HG03039 (cell line): ENCODE measurements around the gene LGALSL.

Source experiments
- ATAC-seq: cut with Tn5 transposase; IDR thresholded peaks from one replicate; pipeline ENCODE4 v1.9.1; 2021; ENCODE audit warnings: mild to moderate bottlenecking, moderate library complexity; ENCODE audit not compliant: unreplicated experiment

Gene LGALSL

DNA sequence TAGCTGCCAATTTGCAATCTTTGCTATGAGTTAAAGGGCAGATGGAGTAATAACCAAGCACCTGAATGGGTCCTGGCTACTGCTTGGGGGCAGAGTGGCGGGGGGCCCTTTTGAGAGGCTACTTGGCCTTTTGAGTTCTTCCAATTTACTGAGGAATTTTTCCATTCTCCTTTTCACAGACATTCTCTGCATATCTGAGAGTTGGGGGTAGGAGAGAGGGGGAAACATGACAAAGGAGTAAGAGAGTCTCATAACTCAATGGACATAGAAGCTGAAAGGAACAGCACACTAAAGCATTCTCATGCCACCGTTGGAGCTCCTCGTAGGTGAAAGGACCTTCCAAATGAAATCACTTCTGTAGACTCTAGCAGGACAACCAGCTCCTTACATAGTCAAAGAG lies 16.1 kb downstream of the LGALSL start:
- no peak for ATAC-seq

DNA sequence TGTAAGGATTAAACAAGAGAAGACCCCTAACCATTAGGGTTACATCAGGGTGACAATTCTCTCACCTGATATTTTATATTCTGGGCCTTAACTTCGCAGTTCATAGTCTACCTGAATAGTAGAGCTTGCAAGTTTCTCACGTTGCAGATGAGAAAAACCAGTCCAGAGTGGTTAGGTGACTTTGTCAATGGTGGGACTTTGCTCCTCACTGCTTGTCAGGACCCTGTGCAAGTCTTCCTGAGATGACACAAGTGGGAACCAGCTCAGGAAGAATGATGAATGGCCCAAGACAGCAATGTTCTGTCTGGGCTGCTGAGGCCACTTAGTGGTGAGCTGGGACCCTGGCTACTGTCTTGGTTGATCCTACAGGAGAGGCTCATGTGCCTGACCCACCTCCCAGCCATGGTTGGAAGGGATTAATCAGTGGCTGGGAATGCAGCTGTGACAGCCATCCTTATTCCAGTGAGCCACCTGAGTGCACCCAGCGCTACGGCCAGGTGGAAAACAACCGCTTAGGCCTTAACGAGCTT lies 16.9 kb downstream of the LGALSL start:
- ATAC-seq = no peak

DNA sequence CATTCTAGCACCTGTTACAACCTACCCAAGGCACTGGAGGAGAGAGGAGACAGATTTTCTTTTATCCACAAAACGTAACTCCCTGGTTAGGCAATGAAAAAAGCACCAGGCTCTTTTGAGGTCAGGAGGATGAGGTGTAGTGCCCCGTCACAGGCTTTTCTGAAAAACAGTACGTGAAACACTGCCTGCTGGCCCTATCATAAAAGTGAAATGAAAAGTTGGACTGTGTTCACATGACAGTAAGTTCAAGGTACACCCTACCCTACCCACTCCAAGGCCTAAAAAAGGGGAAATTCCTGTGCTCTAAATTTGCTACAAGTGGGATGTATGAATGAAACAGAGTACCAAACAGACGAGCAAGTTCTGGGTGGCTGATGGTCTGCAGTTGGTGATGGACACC lies 17.6 kb downstream of the LGALSL start:
- ATAC-seq = no peak

DNA sequence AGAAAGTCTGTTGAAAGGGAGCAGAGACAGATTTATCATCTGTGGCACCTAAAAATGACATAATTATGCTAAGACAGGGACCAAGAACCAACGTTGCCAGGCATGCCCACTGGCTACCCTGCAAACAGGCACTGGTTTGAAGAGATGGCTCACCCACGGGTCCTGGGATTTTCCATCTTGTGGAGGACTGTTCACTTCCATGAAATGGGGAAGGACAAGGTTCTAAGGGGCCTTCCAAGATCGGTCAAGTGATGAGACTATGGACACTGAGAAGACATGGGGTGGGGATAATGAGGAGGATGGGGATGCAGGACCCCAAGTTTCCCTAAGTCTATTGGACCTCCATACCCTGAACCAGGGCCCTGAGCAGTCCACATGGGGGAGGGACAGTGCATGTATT lies 18.9 kb downstream of the LGALSL start:
- no peak for ATAC-seq

DNA sequence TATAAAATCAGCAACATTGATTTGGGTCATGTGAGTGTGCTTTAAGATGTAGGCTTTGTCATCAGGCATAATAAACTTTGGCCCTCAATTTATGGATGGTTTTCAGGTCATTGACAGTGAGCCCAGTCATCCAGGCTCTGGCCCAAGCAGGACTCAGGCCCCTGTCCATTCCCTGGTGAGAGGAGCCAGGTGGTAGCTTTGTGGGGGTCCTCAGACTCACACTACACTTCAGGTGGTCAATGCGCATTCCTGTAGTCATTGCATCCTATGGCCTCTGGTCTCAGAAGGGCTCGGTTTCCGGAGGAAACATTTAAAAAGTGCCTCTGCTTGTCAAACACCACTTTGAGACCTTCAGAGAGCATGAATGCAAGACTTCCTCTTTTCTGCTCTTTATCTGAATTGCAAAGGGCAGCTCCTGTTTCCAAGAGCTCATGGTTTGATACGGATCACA lies 20.2 kb downstream of the LGALSL start:
- no peak for ATAC-seq

DNA sequence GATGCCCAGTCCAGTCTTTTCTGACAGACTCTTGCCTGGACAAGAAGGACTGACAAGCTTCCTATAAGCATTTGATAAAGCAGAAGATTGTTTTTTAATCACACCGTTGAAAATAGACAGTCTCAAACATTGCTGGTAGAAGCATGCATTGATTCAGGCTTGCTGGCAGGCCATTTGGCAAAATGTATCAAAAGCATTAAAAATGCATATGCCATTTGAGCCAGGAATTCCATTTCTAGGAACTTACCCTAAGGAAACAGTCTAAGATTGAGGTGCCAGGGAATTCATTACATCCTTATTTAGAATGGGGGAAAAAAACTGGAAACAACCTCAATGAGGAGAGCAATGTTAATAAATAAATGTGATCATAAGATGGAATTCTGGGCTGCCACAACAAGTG lies 20.7 kb downstream of the LGALSL start:
- no peak for ATAC-seq

DNA sequence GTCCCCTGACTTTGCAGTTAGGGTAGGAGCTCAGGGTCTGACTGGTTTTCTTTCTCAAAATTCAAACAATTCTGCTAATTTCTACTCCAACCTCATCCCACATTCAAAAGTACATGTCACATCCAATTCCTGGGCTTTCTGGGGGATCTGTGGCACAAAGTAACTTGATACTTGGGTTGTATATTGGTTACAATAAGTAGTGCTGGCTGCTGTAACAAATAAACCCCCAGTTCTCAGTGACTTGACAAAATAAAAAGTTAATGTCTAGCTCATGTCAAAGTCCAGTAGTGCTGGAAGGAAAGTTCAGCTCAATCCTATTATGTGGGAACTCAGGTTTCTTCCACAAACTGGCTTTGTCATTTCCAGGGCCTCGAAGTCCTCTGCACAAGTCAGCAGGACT lies 23.1 kb downstream of the LGALSL start:
- no peak for ATAC-seq

DNA sequence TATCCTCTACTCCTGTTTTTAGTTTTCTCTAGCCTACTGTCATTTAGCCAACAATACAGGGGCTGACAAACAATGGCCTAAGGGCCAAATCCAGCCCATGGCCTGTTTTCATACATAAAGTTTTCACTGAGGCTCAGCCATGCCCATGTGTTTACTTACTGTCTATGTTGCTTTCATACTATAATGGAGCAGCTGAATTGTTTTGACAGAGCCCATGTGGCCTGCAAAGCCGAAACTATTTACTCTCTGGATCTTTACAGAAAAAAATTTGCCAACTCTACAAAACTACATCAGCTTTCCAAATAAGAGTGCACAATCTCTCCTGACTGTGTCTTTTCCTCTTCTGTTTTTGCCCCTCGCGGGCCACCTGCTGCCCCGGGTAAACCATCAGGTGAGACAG lies 24.0 kb downstream of the LGALSL start:
- no peak for ATAC-seq

DNA sequence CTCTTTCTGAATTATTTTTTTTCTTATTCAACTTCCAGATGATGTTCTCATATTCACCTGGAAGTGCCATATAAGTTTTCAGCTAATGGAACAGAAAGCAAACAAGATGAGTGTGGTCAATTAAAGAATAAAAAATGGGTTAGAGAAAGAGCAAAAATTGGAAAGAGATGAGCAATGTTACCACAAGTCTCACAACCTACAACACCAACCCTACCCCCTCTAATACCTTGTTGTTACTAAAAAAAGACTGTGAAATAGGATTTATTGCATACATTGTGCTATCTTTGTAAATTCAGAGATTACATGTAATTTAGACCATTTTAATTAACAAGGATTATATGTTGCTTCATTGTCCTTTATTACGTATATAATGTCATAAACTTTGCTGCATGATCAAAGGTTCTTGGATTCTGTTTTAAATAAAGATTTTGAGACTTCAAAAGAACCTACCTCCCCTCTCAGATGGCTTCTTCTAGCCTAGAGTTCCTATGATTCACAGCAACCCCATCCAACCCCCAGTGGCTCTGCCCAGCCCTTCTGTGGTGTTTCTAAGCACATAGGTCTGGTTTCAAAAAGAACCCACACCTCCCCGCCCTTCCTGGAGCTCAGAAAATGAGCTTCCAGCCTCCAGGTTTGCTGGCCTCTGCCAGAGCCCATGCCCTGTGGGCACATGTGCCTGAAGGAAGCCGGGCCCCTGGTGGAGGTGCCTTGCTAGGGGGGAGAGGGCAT lies 24.7 kb downstream of the LGALSL start:
- ATAC-seq = no peak

DNA sequence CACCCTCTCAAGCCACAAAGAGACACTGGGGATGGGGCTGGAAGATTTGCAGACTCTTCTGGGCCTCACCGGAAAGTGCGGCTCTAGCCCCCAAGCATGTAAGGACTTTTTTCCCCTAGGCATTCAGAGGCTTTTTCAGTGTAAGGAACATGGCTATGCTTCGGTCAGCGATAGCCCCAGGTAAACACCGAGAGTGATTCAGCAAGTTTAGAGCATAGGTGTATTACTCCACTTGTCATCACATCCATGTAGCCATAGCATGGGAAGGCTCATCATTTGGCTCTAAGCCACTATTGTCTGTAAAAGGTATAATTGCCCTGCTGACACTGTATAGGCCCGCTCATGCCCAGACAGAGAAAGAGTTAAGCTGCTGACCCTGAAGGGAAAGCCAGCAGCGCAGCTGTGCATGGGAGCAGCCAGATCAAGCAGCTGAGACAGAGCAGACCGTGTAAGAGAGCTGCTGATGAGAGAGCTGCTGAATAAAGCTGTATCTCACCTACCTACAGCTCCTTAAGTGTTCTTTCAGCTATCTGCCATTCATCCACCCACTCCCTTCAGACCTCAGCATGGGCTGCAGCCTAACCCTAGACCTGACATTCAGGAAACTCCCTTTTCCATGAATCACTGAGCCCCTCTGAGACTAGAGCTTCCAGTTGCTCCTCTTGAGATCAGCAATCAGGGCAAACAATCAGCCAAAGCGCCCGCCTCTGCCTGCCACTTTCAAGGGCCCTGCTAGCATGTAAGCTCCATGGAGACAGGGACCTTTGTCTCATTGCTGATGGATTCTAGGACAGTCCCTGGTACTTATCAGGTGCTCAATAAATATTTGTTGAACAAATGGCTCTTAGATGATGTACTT lies 25.5 kb downstream of the LGALSL start:
- no peak for ATAC-seq

DNA sequence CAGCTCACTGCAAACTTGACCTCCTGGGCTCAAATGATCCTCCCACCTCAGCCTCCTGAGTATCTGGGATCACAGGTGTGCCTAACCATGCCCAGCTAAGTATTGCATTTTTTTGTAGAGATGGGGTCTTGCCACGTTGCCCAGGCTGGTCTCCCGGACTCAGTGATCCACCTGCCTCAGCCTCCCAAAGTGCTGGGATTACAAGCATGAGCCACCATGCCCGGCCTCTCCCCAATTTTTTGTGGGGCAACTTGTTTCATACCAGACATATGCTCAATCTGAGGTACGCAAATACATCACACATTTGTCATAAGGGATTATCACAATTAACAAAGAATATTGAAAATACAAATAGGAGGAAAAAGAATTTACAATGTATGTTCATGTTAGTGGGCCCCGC lies 27.7 kb downstream of the LGALSL start:
- ATAC-seq = no peak

DNA sequence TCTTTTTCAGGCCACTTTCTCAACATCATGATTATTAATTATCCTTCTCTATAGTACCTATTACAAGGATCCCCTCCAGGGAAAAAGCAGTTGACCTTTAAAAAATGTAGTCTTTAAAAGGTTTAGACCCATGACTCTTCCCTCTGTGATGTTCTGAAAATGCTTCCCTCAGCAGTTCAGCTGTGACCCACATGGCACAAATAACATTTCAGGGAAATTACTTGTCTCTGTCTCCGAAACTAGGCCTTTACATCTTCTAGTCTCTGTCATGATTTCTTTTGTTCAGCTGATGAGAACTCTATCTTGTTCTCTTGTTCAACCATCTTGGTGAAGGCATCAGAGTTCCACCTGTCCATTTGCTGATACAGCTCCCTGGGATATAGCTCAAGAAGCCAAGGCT lies 28.3 kb downstream of the LGALSL start:
- ATAC-seq = no peak

DNA sequence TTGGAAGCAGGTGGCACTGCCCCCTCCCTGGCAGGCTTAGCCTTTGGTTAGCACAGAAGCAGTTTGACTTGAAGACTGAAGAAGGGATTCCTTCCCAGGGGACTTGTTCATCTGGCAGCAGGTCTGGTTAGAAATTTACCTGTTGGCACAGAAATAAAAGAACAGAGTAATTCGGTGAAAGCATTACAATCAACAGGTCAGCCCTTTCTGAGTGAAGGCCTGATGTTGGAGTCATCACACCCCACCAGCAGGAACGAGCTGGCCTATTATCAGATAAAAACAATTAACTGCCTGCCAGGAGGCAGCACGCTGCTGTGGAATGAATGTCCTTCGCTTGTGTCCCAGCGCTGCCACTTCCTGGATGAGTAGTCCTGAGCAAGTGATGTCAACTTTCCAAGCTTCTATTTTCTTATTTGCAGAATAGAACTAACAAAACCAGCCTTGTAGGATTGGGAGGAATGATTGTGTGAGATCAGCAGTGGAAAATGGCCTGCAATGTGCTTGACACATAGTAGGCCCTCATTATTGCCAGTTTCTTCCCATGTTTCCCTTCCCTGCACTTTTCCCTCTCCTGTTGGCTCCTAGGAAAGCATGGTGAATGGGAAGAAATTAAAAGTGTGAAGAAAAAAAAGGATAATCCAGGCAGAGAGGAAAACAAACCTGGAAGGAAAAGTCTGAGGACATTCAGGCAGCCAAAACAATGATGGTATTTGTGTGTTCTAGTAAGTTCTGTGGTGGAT lies 29.0 kb downstream of the LGALSL start:
- no peak for ATAC-seq

DNA sequence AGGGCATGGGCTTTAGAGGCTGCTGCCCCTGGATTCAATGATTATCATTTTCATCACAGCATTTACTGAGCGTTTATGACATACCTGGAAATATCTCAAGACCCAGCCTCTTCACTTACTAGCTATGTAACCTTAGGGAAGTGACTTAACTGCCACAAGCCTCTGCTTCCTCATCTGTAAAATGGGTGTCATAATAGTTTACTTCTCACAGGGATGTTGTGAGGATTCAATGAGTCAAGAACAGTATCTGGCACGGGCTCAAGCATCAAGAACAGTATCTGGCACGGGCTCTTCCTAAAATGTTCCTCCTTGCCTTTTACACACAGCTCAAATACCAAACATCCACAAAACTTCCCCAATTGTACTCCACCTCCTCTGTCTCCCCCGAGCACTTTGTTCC lies 31.4 kb downstream of the LGALSL start:
- no peak for ATAC-seq

DNA sequence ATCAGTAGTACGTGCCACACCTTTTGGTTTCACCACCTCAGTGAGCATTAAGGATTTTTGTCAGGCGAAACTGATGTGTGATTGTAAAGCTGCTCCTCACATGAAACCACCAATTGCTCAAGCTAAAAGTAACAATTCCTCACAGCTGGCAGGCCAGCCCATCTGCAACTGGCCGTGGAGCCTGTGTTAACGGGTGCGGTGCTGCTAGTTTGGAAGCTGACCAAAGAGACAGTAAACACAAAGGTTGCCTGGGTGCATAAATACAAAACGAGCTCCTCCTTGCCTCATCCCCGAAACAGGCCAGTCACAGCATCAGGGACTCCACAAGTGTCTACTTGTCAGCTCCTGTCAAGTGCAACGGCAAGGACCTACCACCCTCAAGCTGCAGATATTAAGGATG lies 32.0 kb downstream of the LGALSL start:
- no peak for ATAC-seq

DNA sequence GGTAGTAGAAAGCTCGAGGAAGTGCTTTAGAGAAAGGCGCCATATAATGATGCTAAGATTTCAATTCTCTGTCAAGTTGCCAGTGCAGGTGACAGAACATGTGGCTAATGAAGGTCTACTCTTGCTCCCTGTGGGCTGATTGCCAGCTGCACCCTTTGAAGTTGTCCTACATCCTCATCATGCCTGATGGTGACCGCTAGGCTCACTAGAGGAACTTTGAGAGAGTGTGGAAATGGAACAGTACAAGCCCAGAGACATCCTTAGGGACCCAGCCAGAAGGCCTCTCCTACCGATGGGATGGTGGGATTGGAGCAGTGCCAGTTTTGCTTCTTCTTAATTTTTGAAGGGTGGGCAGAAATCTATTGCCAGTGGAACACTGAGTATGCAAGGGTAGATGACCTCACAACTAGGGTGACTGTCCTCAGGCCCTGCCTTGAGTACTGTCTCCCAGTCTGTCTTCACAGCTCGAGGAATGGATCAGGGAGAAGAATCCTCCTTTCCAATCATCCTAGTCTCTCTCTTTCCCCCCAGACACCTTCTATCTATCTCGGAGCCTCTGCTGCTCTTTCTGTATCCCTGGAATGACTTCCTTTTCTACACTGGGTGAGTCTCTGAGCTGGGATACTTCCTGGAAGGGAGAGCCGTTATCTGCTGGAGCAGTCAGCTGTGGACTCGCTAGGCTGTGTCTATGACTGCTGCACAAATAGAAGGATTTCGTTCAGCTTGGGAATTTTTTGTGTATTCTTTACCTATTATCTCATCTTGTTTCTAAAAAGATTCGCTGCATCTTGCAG lies 33.5 kb downstream of the LGALSL start:
- ATAC-seq = no peak

DNA sequence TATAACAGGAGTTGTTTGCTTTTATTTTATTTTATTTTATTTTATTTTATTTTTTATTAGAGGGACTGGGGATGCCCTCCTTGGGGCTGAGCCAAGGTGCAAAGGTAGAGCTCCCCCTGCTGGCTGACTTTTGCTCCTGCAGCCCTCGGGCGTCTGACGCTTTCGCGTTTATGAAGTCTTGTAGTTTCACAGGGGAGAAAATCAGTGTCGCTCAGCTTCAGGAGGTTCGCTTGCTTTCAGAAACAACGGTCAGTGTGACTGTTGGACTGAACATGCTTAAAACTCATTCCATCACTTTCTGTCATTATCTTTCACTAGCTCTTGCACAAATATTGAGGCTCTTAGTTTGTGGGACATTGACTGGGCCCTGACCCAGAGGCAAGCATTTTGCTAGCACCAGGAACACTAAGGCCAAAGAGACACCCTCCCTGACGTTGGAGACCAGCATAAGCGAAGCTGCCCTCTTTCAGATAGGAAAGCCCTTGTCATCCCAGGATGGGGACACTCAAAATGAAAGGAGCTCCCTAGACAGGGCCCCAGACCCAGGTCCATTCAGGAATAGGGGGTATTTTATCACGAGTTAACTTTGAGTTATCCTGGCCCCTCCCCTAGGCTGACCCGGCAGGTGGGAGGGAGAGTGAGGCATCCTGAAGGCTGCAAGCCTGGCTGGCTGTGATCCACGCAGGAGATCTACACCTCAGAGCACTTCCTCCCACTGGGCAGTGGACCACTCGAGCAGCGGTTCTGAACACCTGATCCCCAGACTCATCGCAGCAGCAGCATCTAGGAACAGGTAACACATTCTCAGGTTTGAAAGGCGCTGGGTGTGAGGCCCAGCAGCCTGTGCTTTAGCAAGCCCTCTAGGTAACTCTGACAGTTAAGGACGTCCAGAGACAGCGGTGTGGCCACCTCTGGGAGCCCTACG lies 34.4 kb downstream of the LGALSL start:
- peak; percentile 62 for ATAC-seq

DNA sequence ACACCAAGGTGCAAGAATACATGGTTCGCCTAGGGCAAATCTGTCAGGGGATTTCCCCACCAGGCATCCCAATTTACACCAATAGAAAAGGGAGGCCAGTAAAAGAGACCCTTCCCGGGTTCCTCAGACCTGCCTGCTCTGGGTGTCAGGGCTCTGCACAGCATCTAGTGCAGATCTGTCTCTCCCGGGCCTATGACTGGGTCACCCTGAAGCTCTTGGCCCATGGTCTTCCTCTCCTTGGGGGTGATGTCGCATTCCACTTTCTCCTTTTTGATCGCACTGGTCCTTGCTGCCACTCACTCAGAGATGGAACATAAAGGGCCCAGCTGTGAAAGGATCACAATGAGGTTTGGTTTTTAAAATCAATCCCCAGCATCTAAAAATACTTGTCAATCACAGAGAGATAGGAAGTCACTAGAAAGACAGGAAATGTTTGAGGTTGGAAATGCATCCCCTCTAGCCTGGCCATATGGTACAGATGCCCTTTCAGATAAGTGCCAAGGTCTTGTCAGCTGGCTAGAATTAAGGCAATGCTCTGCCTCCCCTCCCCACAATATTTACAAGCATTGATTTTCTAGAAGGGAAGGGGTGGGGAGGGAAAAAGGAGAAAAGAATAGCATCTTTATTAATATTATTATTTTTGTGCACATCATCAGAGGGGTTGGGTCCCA lies 35.3 kb downstream of the LGALSL start:
- no peak for ATAC-seq

DNA sequence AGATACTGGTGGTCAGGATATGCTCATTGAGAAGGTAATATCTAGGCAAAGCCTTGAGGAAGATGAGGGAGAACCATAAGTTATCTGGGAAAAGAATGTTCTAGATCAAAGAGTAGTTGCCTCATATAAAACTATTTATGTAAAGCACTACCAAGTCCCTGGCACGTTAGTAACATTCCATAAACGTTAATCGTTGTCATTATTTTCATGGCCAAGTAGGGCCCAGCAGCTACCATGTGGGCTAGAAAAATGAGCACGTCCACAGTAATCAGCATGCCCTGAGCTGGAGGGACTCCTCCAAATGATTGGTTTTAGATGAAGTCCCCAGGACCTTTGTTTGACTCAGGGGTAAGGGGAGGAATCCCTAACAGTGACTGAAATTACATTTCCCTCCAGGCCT lies 37.5 kb downstream of the LGALSL start:
- no peak for ATAC-seq
